H1 (cell line): Measurements from ENCODE around the gene RFPL1. TPM values are rescaled to one million over a fixed set of nuclear protein-coding genes. Genes with fewer than 3 reads are reported as not detected.

ENCODE experiments used
- CTCF ChIA-PET: fragments of 300-600 bp; sonication (Branson Sonifier 250); formaldehyde crosslinking; loops from one replicate; lab custom pipeline; 2021; ENCODE audit not compliant: partially characterized antibody; lab: Charles Lee
- POLR2A ChIA-PET: fragments of 300-600 bp; sonication (Branson Sonifier 250); formaldehyde crosslinking; loops from one replicate; lab custom pipeline; 2021; ENCODE audit warnings: inconsistent platforms; ENCODE audit not compliant: partially characterized antibody; lab: Charles Lee
- DNase-seq, 2 experiments: peaks; one replicate each; pipeline versions ENCODE4 v3.0.0 to v3.0.0-alpha.2; 2010 to 2022; ENCODE audit warnings: low spot score in 2 of 2, low read depth in 1 of 2, mixed read lengths in 1 of 2
- FAIRE-seq: peaks from 2 replicates; lab custom pipeline; 2011; peaks lifted over from hg19 to GRCh38; lab: Jason Lieb, UNC
- H2AFZ ChIP-seq: 2 replicates; pipeline ENCODE4 v1.8.1; 2012; ENCODE audit warnings: low read length, inconsistent platforms
- H2AK5ac ChIP-seq: 2 replicates; pipeline ENCODE4 v1.6.1; 2013; ENCODE audit warnings: low read depth, low read length
- H2BK120ac ChIP-seq: replicated peaks from 2 replicates; pipeline ENCODE3; 2013; ENCODE audit warnings: low read depth, low read length, inconsistent platforms
- H2BK12ac ChIP-seq: 2 replicates; pipeline ENCODE4 v1.6.1; 2013; ENCODE audit warnings: low read depth, low read length
- H2BK15ac ChIP-seq: 2 replicates; pipeline ENCODE4 v1.6.1; 2013; ENCODE audit warnings: low read length
- H2BK20ac ChIP-seq: 2 replicates; pipeline ENCODE4 v1.6.1; 2013; ENCODE audit warnings: low read length
- H2BK5ac ChIP-seq: 2 replicates; pipeline ENCODE4 v1.6.1; 2013; ENCODE audit warnings: low read depth, low read length
- H3K14ac ChIP-seq: 2 replicates; pipeline ENCODE4 v1.6.1; 2013; ENCODE audit warnings: inconsistent platforms; ENCODE audit not compliant: insufficient read length
- H3K18ac ChIP-seq: 2 replicates; pipeline ENCODE4 v1.6.1; 2013; ENCODE audit warnings: low read length; ENCODE audit errors: extremely low read depth
- H3K23ac ChIP-seq: 2 replicates; pipeline ENCODE4 v1.6.1; 2013; ENCODE audit warnings: inconsistent platforms; ENCODE audit not compliant: insufficient read length
- H3K23me2 ChIP-seq: 2 replicates; pipeline ENCODE4 v1.6.1; 2013; ENCODE audit warnings: low read depth, low read length
- H3K27ac ChIP-seq: 2 replicates; pipeline ENCODE4 v1.6.1; 2011; ENCODE audit warnings: low read depth, low read length, inconsistent platforms
- H3K27me3 ChIP-seq, 4 experiments: replicated peaks in 1 of 4; 1 replicate in 1 of 4; 2 replicates in 3 of 4; pipeline versions ENCODE4 v1.6.1 to v1.8.1; 2011 to 2013; ENCODE audit warnings: low read length in 3 of 4, mild to moderate bottlenecking in 3 of 4, inconsistent platforms in 2 of 4, mixed read lengths in 2 of 4, moderate library complexity in 1 of 4; ENCODE audit not compliant: control insufficient read depth in 3 of 4, insufficient read depth in 3 of 4; ENCODE audit errors: extremely low read depth in 1 of 4
- H3K36me3 ChIP-seq, 4 experiments: 2 replicates each; pipeline versions ENCODE4 v1.6.1 to v1.8.1; 2011 to 2013; ENCODE audit warnings: mild to moderate bottlenecking in 4 of 4, low read length in 3 of 4, moderate library complexity in 2 of 4, control low read depth in 1 of 4, inconsistent platforms in 1 of 4; ENCODE audit not compliant: insufficient read depth in 4 of 4, control insufficient read depth in 2 of 4
- H3K4ac ChIP-seq: replicated peaks from 2 replicates; pipeline ENCODE3; 2013; ENCODE audit warnings: low read length, low read depth, mixed read lengths, inconsistent platforms; ENCODE audit not compliant: insufficient read length
- H3K4me1 ChIP-seq, 4 experiments: replicated peaks in 1 of 4; 1 replicate in 1 of 4; 2 replicates in 3 of 4; pipeline versions ENCODE4 v1.6.1 to v1.8.1; 2011 to 2013; ENCODE audit warnings: low read length in 3 of 4, inconsistent platforms in 2 of 4, mixed read lengths in 1 of 4; ENCODE audit not compliant: insufficient read depth in 4 of 4, control insufficient read depth in 3 of 4
- H3K4me2 ChIP-seq, 2 experiments: 2 replicates each; pipeline versions ENCODE4 v1.6.1 to v1.8.1; 2011 to 2013; ENCODE audit warnings: low read depth in 2 of 2, low read length in 2 of 2, control low read depth in 1 of 2, inconsistent platforms in 1 of 2, mild to moderate bottlenecking in 1 of 2; ENCODE audit not compliant: insufficient read depth in 1 of 2
- H3K4me3 ChIP-seq, 4 experiments: fragments of 200-600, 300-600 bp in 1 of 4; sonication (generic), shearing (Covaris generic), sonication (Bioruptor Twin) in 1 of 4; 2 replicates each; pipeline versions ENCODE4 v1.5.1 to v1.8.1; 2011 to 2016; ENCODE audit warnings: low read length in 4 of 4, low read depth in 3 of 4, control low read depth in 2 of 4, inconsistent platforms in 2 of 4, mild to moderate bottlenecking in 2 of 4, mixed read lengths in 1 of 4, moderate library complexity in 1 of 4; ENCODE audit not compliant: insufficient read depth in 2 of 4; ENCODE audit errors: extremely low read depth in 1 of 4
- H3K56ac ChIP-seq: replicated peaks from 2 replicates; pipeline ENCODE3; 2013; ENCODE audit warnings: low read depth, mild to moderate bottlenecking, mixed read lengths, low read length, inconsistent platforms; ENCODE audit not compliant: insufficient read length
- H3K79me1 ChIP-seq: 2 replicates; pipeline ENCODE4 v1.6.1; 2013; ENCODE audit warnings: low read depth, low read length, control low read depth
- H3K79me2 ChIP-seq, 2 experiments: 2 replicates each; pipeline versions ENCODE4 v1.6.1 to v1.8.1; 2012 to 2013; ENCODE audit warnings: low read length in 2 of 2, mild to moderate bottlenecking in 2 of 2, inconsistent platforms in 1 of 2; ENCODE audit not compliant: insufficient read depth in 2 of 2, control insufficient read depth in 1 of 2
- H3K9ac ChIP-seq, 4 experiments: replicated peaks in 1 of 4; 1 replicate in 1 of 4; 2 replicates in 3 of 4; pipeline versions ENCODE4 v1.6.1 to v1.8.1; 2011 to 2013; ENCODE audit warnings: low read depth in 3 of 4, low read length in 3 of 4, control low read depth in 2 of 4, mild to moderate bottlenecking in 2 of 4, moderate library complexity in 2 of 4, inconsistent platforms in 1 of 4; ENCODE audit errors: extremely low read depth in 1 of 4
- H3K9me3 ChIP-seq, 2 experiments: 2 replicates each; pipeline versions ENCODE4 v1.6.1 to v1.8.1; 2012 to 2013; ENCODE audit warnings: mild to moderate bottlenecking in 2 of 2, moderate library complexity in 2 of 2, control low read depth in 1 of 2, inconsistent platforms in 1 of 2, low read depth in 1 of 2, low read length in 1 of 2, mixed read lengths in 1 of 2; ENCODE audit not compliant: insufficient read depth in 2 of 2
- H4K20me1 ChIP-seq, 2 experiments: replicated peaks in 1 of 2; 2 replicates each; pipeline versions ENCODE3 to v1.8.1; 2011 to 2013; ENCODE audit warnings: inconsistent platforms in 2 of 2, low read length in 2 of 2, mild to moderate bottlenecking in 1 of 2; ENCODE audit not compliant: insufficient read depth in 2 of 2, control insufficient read depth in 1 of 2
- H4K5ac ChIP-seq: 2 replicates; pipeline ENCODE4 v1.6.1; 2013; ENCODE audit warnings: low read length, low read depth, mixed read lengths, inconsistent platforms; ENCODE audit not compliant: insufficient read length
- H4K8ac ChIP-seq: 2 replicates; pipeline ENCODE4 v1.8.0; 2013; ENCODE audit warnings: mild to moderate bottlenecking, moderate library complexity, low read length, inconsistent platforms; ENCODE audit not compliant: insufficient read depth; ENCODE audit errors: extremely low read depth
- H4K91ac ChIP-seq: replicated peaks from 2 replicates; pipeline ENCODE3; 2013; ENCODE audit warnings: low read length, mixed read lengths, inconsistent platforms; ENCODE audit not compliant: insufficient read length
- ASH2L ChIP-seq: fragments of 200-600, 300-600 bp; sonication (generic); IDR thresholded peaks from one replicate; pipeline ENCODE4 v1.7.1; 2017; ENCODE audit warnings: low read length
- CBX8 ChIP-seq: fragments of 300-800, 300-1000 bp; sonication (generic); IDR thresholded peaks from 2 replicates; pipeline ENCODE4 v1.7.1; 2016; ENCODE audit warnings: low read depth, low read length, borderline replicate concordance
- CTCF ChIP-seq, 3 experiments: IDR thresholded peaks; 1 replicate in 2 of 3; 2 replicates in 1 of 3; pipeline versions ENCODE4 v1.5.1 to v1.6.1; 2011; ENCODE audit warnings: low read length in 3 of 3, mild to moderate bottlenecking in 3 of 3, inconsistent platforms in 2 of 3, low read depth in 1 of 3, moderate library complexity in 1 of 3; ENCODE audit not compliant: insufficient read depth in 1 of 3; ENCODE audit errors: control extremely low read depth in 1 of 3
- KDM5A ChIP-seq: fragments of 200-600 bp; IDR thresholded peaks from 2 replicates; pipeline ENCODE4 v1.7.1; 2012; ENCODE audit warnings: mild to moderate bottlenecking, low read length, inconsistent platforms, mixed read lengths
- PHF8 ChIP-seq: fragments of 200-600 bp; sonication (generic); conservative IDR thresholded peaks from 2 replicates; pipeline ENCODE4 v1.7.1; 2012; ENCODE audit warnings: low read depth, mild to moderate bottlenecking, inconsistent platforms, low read length, moderate library complexity
- POU5F1 ChIP-seq: IDR thresholded peaks from 2 replicates; pipeline ENCODE4 v1.6.1; 2011; ENCODE audit warnings: low read depth, mild to moderate bottlenecking, low read length, moderate library complexity
- SP1 ChIP-seq: IDR thresholded peaks from 2 replicates; pipeline ENCODE4 v1.6.1; 2011; ENCODE audit warnings: low read depth, low read length
- TAF7 ChIP-seq: optimal IDR thresholded peaks from 2 replicates; pipeline ENCODE3; 2011; ENCODE audit warnings: low read depth, mild to moderate bottlenecking, inconsistent platforms, low read length, moderate library complexity, borderline replicate concordance
- WGBS, 2 experiments: shearing (Covaris generic) in 1 of 2; methylation state at CpG; one replicate each; pipeline versions ENCODE4 v1.1.6 to v1.1.7; 2013 to 2015; ENCODE audit warnings: low lambda C conversion rate in 2 of 2, mixed read lengths in 2 of 2, inconsistent platforms in 1 of 2, low coverage in 1 of 2, missing lambda C conversion rate in 1 of 2; ENCODE audit not compliant: insufficient replicate concordance in 2 of 2, insufficient coverage in 1 of 2, insufficient read length in 1 of 2; ENCODE audit errors: extremely low coverage in 1 of 2, missing lambda C conversion rate in 1 of 2; 5-methylcytosine and 5-hydroxymethylcytosine counted together
- polyA plus RNA-seq, 7 experiments: library from polyadenylated mRNA; depleted of rRNA in 3 of 7; stranded (reverse) in 5 of 7; unstranded in 2 of 7; fragments of >200 nt in 5 of 7; fragments of 200-250 nt in 2 of 7; gene quantifications; 1 replicate in 5 of 7; 2 replicates in 1 of 7; 4 replicates in 1 of 7; pipeline versions ENCODE4 v1.2.1 to v1.2.3, GENCODE V29; 2011 to 2013; ENCODE audit warnings: missing spikeins in 2 of 7, mixed read lengths in 2 of 7
- total RNA-seq: library from RNA; stranded (reverse); fragmentation: NEBNext Ultra II Directional; extraction: Animal tissue kit (Norgen Biotek cat#: 25700); gene quantifications from 2 replicates; pipeline ENCODE4 v1.2.1, GENCODE V29; 2021
- TF ChIP-seq, protein P1 (sequence below): IDR thresholded peaks from 2 replicates; pipeline ENCODE4 v1.6.1; 2012; ENCODE audit warnings: low read length, inconsistent platforms

The RFPL1 gene
- total and polyA plus RNA-seq, 2 of the 8 experiments (the other 6 are each of a cell fraction or from before 2014, with no cell fraction given) = not detected

DNA sequence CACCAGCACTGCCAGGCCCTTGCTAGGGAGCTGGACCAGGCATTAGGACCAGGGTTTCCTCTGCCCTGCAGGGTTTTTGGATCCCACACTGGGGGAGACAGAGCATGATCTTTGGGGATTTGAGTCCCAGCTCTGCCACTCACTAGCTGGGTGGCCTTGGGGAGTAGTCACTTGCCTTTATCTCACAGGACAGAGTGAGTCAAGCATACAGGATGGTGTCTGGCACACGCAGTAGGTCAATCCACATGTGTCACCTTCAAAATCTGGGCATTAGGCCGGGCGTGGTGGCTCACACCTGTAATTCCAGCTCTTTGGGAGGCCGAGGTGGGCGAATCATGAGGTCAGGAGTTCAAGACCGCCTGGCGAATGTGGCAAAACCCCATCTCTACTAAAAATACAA, 44.3 kb downstream of the RFPL1 start:
- H2BK120ac ChIP-seq = no peak overlapping the region
- peak overlapping the region; percentile 98; the same call in 1 of the 2 replicates for H2BK15ac ChIP-seq
- no peak overlapping the region for H4K91ac ChIP-seq
- peaks cover 0 to 12% (median 5%) of the 10 kb centered on the region in 4 experiments; a peak in 4 of 8 replicates for H3K36me3 ChIP-seq
- H3K18ac ChIP-seq = no peak overlapping the region
- no peak overlapping the region for H3K27ac ChIP-seq
- ChIA-PET POLR2A (interaction anchor here (1.0 to 3.7 kb wide), 6 partner anchors 12 to 70 kb away, joined by 3 to 36 read pairs (median 6); partner anchors contain the start of gene THOC5), CTCF (interaction anchor here (0.6 to 6.2 kb wide), 10 partner anchors 12 to 119 kb away, joined by 3 to 42 read pairs (median 4); no protein-coding TSS in a partner anchor)
- no peak overlapping the region for H2AFZ ChIP-seq
- H4K20me1 ChIP-seq = peaks cover 4 to 5% of the 10 kb centered on the region in 2 experiments
- peaks cover 11 to 26% (median 19%) of the 10 kb centered on the region in 4 experiments for H3K4me1 ChIP-seq
- no peak overlapping the region for H3K4ac ChIP-seq
- H3K14ac ChIP-seq = no peak overlapping the region
- peak overlapping the region; percentile 88; the same call in 1 of the 2 replicates for H2BK12ac ChIP-seq
- H3K23me2 ChIP-seq = peaks cover 19% of the 10 kb centered on the region; the same call in 1 of the 2 replicates
- no peak overlapping the region for H2BK5ac ChIP-seq
- no peak overlapping the region for H3K56ac ChIP-seq
- DNase-seq (no peak), FAIRE-seq (no peak)
- 93% methylated on average over 7 of the region's 7 CpGs; no CpG with 5 or more reads in 1 of the 2 experiments for WGBS, 2 experiments
- H3K27me3 ChIP-seq = peaks cover 26 to 50% (median 48%) of the 10 kb centered on the region in 4 experiments
- H2AK5ac ChIP-seq = peak overlapping the region; percentile 56; the same call in 1 of the 2 replicates
- no peak overlapping the region for H3K4me3 ChIP-seq
- H2BK20ac ChIP-seq = no peak overlapping the region
- no peak overlapping the region; a peak in 1 of 4 replicates for H3K4me2 ChIP-seq
- H3K9me3 ChIP-seq = peaks cover 0 to 11% of the 10 kb centered on the region in 2 experiments; a peak in 2 of 4 replicates
- H3K79me1 ChIP-seq = no peaks in the 10 kb centered on the region
- H3K9ac ChIP-seq = no peak overlapping the region
- H3K79me2 ChIP-seq = no peaks in the 10 kb centered on the region
- peak overlapping the region; percentile 15; the same call in 1 of the 2 replicates for H4K8ac ChIP-seq
- no peak overlapping the region for H4K5ac ChIP-seq
- no peak overlapping the region for H3K23ac ChIP-seq
- TF ChIP-seq POU5F1 (no peak), PHF8 (no peak), CBX8 (no peak), TAF7 (no peak), ASH2L (no peak), KDM5A (no peak), CTCF (IDR thresholded peaks at IDR 0.05; ENCODE audit: control extremely low read depth in 1 of 3, insufficient read depth in 1 of 3, low read depth in 1 of 3, low read length in 3 of 3) (no peak), SP1 (no peak)
- TF ChIP-seq, protein P1, sequence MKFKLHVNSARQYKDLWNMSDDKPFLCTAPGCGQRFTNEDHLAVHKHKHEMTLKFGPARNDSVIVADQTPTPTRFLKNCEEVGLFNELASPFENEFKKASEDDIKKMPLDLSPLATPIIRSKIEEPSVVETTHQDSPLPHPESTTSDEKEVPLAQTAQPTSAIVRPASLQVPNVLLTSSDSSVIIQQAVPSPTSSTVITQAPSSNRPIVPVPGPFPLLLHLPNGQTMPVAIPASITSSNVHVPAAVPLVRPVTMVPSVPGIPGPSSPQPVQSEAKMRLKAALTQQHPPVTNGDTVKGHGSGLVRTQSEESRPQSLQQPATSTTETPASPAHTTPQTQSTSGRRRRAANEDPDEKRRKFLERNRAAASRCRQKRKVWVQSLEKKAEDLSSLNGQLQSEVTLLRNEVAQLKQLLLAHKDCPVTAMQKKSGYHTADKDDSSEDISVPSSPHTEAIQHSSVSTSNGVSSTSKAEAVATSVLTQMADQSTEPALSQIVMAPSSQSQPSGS = no peak
